IMR-90 (cell line): ENCODE results near the gene CREB1.

Experiments used
- CEBPB ChIP-seq: IDR thresholded peaks from 2 replicates; pipeline ENCODE4 v1.6.1; 2012; ENCODE audit warnings: low read depth, low read length, improper control_type of control experiment
- CHD1 ChIP-seq: IDR thresholded peaks from 2 replicates; pipeline ENCODE4 v1.6.1; 2012; ENCODE audit warnings: low read depth, low read length, improper control_type of control experiment
- CTCF ChIP-seq: conservative IDR thresholded peaks from 2 replicates; pipeline ENCODE4 v1.5.1; 2012; ENCODE audit warnings: mild to moderate bottlenecking, low read depth, low read length, improper control_type of control experiment
- MAFK ChIP-seq: IDR thresholded peaks from 2 replicates; pipeline ENCODE4 v1.6.1; 2012; ENCODE audit warnings: low read depth, low read length, improper control_type of control experiment
- MXI1 ChIP-seq: IDR thresholded peaks from 2 replicates; pipeline ENCODE4 v1.6.1; 2012; ENCODE audit warnings: low read depth, mild to moderate bottlenecking, low read length, moderate library complexity, borderline replicate concordance
- POLR2A ChIP-seq: IDR thresholded peaks from 2 replicates; pipeline ENCODE4 v1.6.1; 2012; ENCODE audit warnings: mild to moderate bottlenecking, low read depth, low read length
- RAD21 ChIP-seq: IDR thresholded peaks from 2 replicates; pipeline ENCODE4 v1.6.1; 2012; ENCODE audit warnings: low read length, improper control_type of control experiment
- RCOR1 ChIP-seq: IDR thresholded peaks from 2 replicates; pipeline ENCODE4 v1.6.1; 2012; ENCODE audit warnings: mild to moderate bottlenecking, low read length, improper control_type of control experiment; ENCODE audit not compliant: insufficient replicate concordance
- RFX5 ChIP-seq: IDR thresholded peaks from 2 replicates; pipeline ENCODE4 v1.8.0; 2012; ENCODE audit warnings: low read depth, mild to moderate bottlenecking, low read length, moderate library complexity
- SMC3 ChIP-seq: fragments of 150-350 bp; IDR thresholded peaks from 2 replicates; pipeline ENCODE4 v1.6.1; 2016; ENCODE audit warnings: low read depth, mild to moderate bottlenecking, antibody characterized with exemption, low read length, moderate library complexity
- USF2 ChIP-seq: fragments of 150-350 bp; IDR thresholded peaks from 2 replicates; pipeline ENCODE4 v1.6.1; 2017; ENCODE audit warnings: mild to moderate bottlenecking, antibody characterized with exemption, low read length, low read depth

- TF ChIP-seq CTCF: no peak
- no peak for TF ChIP-seq RAD21
- no peak for TF ChIP-seq RFX5
- TF ChIP-seq USF2: no peak
- no peak for TF ChIP-seq MAFK
- TF ChIP-seq MXI1: no peak
- TF ChIP-seq POLR2A: no peak
- no peak for TF ChIP-seq SMC3
- no peak for TF ChIP-seq RCOR1
- TF ChIP-seq CEBPB: no peak
- no peak for TF ChIP-seq CHD1
These were observed 35.6 kb upstream of the CREB1 start for GRCh38 chr2:207494137-207494536.
